Sigmoid colon (tissue), 4 donors: ENCODE results near the gene SSTR5.

Experiments
- EP300 ChIP-seq, 4 donors: sonication (generic); formaldehyde crosslinking; IDR thresholded peaks; one replicate each; pipeline ENCODE4 v1.6.1; 2017; ENCODE audit warnings: antibody characterized with exemption in 4 of 4
- POLR2A ChIP-seq, 2 donors: fragments of 450-650 bp; IDR thresholded peaks; one replicate each; pipeline ENCODE4 v1.6.1; 2016; ENCODE audit warnings: antibody characterized with exemption in 2 of 2, mild to moderate bottlenecking in 2 of 2, moderate library complexity in 2 of 2
- POLR2AphosphoS5 ChIP-seq, 4 donors: sonication (generic); formaldehyde crosslinking; IDR thresholded peaks; one replicate each; pipeline ENCODE4 v1.6.1; 2017; ENCODE audit warnings: antibody characterized with exemption in 4 of 4
- TF ChIP-seq, protein P1 (sequence below), 4 experiments: fragments of 450-650 bp in 3 of 4; fragments of 200-600 bp in 1 of 4; IDR thresholded peaks; one replicate each; pipeline ENCODE4 v1.5.1; 2016 to 2019; ENCODE audit warnings: antibody characterized with exemption in 4 of 4, mild to moderate bottlenecking in 3 of 4, moderate library complexity in 2 of 4

DNA sequence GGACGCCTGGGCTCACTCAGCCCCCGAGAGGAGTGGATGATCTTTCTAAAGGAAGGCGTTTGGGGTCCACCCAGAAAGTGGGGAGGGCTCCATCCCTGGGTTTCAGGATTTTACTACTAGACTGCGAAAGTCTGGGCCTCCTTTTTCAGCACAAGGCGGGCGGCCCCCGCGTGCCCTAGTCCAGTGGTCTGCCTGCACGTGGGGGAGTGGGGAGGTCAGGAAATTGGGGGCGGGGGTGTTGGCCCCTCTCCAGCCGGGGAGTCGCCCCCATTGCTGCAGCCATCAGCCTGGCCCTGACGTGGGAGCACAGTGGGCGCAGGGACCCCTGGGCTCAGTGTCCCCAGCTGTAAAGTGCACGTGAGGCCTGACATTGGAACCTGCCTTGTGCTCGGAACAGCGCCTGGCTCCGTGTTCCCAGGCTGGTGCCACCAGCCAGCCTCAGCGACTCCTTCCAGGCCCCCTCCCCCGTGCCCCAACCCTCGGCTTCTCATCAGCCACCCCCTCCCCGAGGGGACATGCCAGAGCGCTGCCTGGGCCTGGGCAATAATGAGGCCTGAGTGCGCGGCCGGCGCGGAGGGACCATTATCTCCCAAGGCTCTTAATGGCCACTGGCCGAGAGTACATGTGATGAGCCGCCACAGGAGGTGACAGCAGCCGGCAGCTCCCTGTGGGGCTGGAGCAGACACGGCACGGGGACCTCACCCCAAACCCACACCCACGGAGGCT lies 25.9 kb downstream of the SSTR5 start:
- TF ChIP-seq, protein P1, sequence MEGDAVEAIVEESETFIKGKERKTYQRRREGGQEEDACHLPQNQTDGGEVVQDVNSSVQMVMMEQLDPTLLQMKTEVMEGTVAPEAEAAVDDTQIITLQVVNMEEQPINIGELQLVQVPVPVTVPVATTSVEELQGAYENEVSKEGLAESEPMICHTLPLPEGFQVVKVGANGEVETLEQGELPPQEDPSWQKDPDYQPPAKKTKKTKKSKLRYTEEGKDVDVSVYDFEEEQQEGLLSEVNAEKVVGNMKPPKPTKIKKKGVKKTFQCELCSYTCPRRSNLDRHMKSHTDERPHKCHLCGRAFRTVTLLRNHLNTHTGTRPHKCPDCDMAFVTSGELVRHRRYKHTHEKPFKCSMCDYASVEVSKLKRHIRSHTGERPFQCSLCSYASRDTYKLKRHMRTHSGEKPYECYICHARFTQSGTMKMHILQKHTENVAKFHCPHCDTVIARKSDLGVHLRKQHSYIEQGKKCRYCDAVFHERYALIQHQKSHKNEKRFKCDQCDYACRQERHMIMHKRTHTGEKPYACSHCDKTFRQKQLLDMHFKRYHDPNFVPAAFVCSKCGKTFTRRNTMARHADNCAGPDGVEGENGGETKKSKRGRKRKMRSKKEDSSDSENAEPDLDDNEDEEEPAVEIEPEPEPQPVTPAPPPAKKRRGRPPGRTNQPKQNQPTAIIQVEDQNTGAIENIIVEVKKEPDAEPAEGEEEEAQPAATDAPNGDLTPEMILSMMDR (IDR thresholded peaks at IDR 0.05): no peak
- TF ChIP-seq EP300 (IDR thresholded peaks at IDR 0.05) (no peak), POLR2A (IDR thresholded peaks at IDR 0.05) (no peak), POLR2AphosphoS5 (IDR thresholded peaks at IDR 0.05) (no peak)
